ENCODE measurements around the gene SUN3.

SUN3 gene

GRCh38 chr7:47952224-47952623 is 76.7 kb downstream of the SUN3 start:
- H3K4me3 ChIP-seq (ENCODE audit: control insufficient read depth, low read depth, low read length): no peak overlapping the region
- no peak for DNase-seq (ENCODE audit: low read depth)
- TF ChIP-seq CTCF (IDR thresholded peaks at IDR 0.05; ENCODE audit: control insufficient read depth, insufficient read depth, low read depth, low read length, missing control alignments): no peak

GRCh38 chr7:47951374-47951773 is 77.5 kb downstream of the SUN3 start:
- H3K4me3 ChIP-seq (ENCODE audit: control insufficient read depth, low read depth, low read length): no peak overlapping the region
- no peak for DNase-seq (ENCODE audit: low read depth)
- no peak for TF ChIP-seq CTCF (IDR thresholded peaks at IDR 0.05; ENCODE audit: control insufficient read depth, insufficient read depth, low read depth, low read length, missing control alignments)

- DNase-seq (ENCODE audit: low read depth): no peak
- no peak for TF ChIP-seq CTCF (IDR thresholded peaks at IDR 0.05; ENCODE audit: control insufficient read depth, insufficient read depth, low read depth, low read length, missing control alignments)
- no peak overlapping the region for H3K4me3 ChIP-seq (ENCODE audit: control insufficient read depth, low read depth, low read length)
These were observed 78.2 kb downstream of the SUN3 start for GRCh38 chr7:47950714-47951113.

- no peak overlapping the region for H3K4me3 ChIP-seq (ENCODE audit: control insufficient read depth, low read depth, low read length)
- TF ChIP-seq CTCF (IDR thresholded peaks at IDR 0.05; ENCODE audit: control insufficient read depth, insufficient read depth, low read depth, low read length, missing control alignments): no peak
- DNase-seq (ENCODE audit: low read depth): no peak
These were observed 79.2 kb downstream of the SUN3 start for GRCh38 chr7:47949703-47950102.

- DNase-seq (ENCODE audit: low read depth): no peak
- H3K4me3 ChIP-seq (ENCODE audit: control insufficient read depth, low read depth, low read length): no peak within 1 kb of the TSS
- no peak for TF ChIP-seq CTCF (IDR thresholded peaks at IDR 0.05; ENCODE audit: control insufficient read depth, insufficient read depth, low read depth, low read length, missing control alignments)
These were observed 80.6 kb downstream of the SUN3 start, which contains the start of gene PKD1L1 for GRCh38 chr7:47948141-47948790. TSS of gene PKD1L1 (minus strand) at chr7:47948466. CDS start at chr7:47948440, 26 bp downstream.

GRCh38 chr7:47947355-47947749 is 81.6 kb downstream of the SUN3 start:
- TF ChIP-seq CTCF (IDR thresholded peaks at IDR 0.05; ENCODE audit: control insufficient read depth, insufficient read depth, low read depth, low read length, missing control alignments): no peak
- no peak overlapping the region for H3K4me3 ChIP-seq (ENCODE audit: control insufficient read depth, low read depth, low read length)
- DNase-seq (ENCODE audit: low read depth): no peak

Data from AG09309 (cell line).